HG02571 (cell line): ENCODE data around the gene KIT.

Source experiments
- ATAC-seq: cut with Tn5 transposase; IDR thresholded peaks from one replicate; pipeline ENCODE4 v1.9.1; 2021; ENCODE audit warnings: mild to moderate bottlenecking, moderate library complexity; ENCODE audit not compliant: unreplicated experiment

KIT gene

DNA sequence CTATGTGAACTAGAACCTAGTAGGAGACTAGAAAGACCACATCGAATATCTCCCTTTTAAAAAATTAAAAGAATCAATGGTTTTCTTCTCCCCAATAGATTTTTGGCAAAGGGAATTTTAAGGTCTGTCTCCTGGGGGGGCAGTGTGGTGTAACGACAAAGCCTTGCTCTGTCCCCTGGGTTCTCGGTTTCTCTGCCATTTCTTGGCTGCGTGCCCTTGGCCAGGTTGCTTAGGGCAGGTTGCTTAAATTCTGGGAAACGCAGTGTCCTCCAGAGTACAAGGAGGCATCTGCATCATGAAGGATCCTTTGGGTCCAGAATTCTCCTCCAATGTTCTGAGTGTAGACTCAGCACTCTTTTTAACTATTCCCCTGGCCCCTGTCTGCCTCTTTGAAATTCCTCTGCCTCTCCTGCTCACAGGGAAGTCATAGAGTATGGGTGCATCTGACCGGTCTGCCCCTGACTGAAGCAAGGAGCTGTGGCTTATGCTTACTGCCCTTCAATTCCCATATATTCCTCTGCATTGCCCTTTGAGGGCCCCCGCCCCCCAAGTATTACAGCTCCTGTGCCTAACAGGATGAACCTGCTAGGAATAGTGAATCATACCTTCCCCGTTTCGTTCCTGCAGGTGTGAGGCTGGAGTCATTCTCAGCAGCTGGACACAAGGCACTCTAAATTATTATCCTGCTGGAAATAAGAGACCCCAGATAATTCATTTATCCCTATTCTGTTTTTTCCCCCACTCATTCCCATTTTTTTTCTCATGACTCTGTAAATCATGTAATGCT lies 2.2 kb downstream of the KIT start:
- ATAC-seq, result no peak

DNA sequence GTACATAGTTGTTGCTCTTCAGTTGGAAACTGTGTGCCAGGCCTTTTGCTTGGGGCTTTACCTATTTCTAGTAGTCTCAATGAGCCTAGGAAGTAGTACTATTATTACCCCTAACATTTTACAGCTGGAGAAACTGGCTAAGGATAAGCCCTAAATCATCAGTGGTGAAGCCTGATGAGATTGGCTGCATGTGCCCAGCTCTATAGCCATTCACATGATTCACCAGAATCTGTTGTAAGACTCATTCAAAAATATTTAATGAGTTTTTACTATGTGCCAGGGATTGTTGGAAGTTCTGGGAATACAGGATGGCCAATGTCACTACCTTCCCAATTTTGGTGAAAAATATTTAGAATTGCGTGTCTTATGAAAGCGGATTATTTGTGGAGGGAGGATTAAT lies 2.8 kb downstream of the KIT start:
- ATAC-seq, result no peak

DNA sequence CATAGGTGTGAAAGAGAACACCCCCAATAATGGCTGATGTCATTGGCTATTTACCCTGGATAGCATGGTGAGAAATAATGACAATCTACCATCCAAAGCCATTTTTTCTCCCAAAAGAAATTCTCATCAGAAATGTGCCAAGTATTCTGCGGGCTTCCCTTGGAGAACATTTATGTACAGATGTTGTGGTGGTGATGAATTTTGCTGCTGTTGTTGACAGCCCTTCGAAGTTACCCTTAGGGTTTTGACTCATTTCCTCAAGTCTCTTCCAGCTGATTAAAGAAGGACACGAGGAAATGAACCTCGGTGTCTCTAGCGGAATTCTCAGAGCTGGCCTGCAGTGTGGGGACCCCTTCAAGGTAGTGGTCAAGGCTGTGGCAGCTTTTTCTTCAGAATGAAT lies 3.4 kb downstream of the KIT start:
- ATAC-seq, result no peak

DNA sequence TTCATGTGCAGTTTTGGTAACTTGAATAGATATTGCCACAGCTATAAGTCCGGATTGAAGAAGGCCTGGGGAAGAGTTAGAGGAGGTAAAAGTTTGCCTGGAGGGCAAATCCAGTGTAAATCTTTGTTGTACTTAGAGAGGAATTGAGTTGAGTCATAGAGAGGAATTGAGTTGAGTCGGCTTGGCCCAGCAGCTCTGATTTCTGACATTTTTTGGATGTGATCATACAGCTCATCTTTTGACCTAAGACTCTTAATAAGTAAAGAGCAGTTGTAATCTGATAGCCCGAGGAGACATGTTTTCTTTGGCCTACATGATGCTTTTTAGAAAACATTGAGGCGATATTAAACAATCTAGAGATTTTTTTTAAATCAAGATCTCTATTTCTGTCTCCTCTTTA lies 3.9 kb downstream of the KIT start:
- no peak for ATAC-seq

DNA sequence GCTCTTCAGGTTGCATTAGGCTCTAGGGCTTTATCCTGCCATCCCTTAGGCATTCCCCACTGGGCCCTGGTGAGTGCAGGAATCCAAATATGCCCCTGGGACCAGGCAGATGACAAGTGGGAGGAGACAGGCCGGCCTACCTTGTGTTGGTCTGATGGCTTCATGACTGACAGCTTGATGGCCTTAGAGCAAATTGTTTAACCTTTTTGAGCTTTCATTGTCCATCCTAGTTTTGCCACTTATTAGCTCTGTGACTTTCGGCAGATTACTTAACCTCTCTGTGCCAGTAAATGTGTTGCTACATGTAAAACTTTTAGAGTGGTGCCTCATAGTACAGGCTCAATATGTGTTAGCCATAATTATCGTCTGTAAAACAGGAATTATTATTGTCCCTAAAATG lies 4.4 kb downstream of the KIT start:
- ATAC-seq, result no peak

DNA sequence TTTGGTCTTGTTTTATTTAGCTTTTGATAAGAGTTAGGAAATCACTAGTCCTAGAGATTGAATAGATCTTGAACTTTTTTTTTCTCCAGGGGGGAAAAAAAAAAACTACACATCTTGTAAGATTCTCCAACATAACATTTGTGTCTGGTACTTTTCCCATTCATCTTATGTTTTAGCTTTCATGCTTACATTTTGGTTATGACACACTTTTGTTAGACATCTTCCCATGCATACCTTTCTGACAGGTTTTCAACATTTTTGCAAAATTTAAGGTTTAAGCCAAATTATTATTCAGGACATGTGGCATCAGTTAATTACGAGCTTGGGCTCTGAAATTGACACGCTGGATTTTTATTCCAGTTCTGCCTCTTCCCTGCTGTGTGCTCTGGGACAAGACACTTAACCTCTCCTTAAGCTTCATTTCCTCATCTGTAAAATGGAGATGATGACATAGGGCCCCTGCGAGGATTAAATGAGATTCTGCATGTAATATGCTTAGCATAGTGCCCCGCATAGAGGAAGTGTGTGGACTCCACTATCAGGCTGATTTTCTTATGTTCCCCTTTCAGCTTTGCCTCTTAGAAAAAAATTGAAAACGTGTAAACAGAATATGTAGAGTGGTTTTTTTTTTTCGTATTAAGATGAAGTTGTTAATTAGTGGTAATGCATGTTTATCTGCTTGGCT lies 5.3 kb downstream of the KIT start:
- no peak for ATAC-seq

DNA sequence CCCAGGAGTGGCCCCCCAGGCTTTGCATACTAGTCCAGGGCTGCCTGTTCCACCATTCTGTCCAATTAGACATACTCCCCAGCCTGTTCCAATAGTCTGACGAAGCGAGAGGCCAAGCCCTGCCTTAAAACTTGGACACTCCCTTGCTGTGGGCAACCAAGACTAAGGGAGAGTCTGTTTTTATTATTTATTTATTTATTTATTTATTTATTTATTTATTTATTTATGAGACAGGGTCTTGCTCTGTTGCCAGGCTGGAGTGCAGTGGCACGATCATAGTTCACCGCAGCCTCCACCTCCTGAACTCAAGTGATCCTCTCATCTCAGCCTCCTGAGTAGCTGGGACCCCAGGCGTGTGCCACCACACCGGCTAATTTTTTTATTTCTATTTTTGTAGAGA lies 6.6 kb downstream of the KIT start:
- no peak for ATAC-seq

DNA sequence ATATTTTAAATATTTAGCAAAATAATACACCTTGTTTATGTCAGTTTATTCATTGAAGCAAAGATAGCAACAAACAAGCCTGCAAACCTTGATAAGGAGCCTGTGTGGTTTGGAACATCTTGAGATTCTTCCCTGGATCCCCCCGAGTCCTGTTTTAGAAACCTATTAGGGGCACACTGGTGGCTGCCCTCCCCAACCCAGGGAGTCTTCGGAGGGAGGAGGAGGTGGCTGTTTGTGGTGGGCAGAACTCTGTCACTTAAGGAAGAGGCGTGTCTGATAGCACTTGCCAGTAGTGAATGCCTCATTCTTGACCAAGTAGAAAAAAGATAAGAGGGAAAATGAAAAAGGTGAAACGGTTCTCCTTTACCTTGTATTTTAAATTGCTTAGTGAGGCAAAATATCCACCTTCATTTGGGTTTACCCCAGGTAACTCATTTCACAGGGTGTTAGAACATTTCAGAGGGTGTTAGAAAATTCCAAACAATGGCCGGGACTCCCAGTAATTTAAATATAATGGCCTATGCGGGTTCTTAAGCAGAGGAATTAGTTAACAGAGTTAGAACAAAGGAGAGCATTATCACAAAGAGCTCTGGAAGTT lies 10.4 kb downstream of the KIT start:
- ATAC-seq, result no peak

DNA sequence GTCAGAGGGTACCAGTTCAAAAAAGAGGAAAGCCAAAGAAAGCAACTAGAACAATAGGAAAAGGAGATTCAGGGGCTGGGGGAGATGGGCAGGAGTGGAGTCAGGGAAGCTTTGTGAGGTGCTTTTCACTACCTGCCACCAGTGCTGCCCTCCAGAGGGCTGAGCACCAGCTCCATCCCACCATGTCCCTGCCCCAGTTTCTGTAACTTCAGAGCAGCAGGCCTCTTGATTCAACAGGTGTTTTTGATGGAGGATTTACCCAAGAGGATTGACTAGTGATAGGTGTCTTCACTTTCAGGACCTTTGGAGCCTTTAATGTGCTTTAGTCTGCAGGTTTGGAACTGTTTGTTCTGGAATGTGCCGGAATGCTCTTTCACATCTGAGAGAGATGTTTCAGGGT lies 12.1 kb downstream of the KIT start:
- no peak for ATAC-seq

DNA sequence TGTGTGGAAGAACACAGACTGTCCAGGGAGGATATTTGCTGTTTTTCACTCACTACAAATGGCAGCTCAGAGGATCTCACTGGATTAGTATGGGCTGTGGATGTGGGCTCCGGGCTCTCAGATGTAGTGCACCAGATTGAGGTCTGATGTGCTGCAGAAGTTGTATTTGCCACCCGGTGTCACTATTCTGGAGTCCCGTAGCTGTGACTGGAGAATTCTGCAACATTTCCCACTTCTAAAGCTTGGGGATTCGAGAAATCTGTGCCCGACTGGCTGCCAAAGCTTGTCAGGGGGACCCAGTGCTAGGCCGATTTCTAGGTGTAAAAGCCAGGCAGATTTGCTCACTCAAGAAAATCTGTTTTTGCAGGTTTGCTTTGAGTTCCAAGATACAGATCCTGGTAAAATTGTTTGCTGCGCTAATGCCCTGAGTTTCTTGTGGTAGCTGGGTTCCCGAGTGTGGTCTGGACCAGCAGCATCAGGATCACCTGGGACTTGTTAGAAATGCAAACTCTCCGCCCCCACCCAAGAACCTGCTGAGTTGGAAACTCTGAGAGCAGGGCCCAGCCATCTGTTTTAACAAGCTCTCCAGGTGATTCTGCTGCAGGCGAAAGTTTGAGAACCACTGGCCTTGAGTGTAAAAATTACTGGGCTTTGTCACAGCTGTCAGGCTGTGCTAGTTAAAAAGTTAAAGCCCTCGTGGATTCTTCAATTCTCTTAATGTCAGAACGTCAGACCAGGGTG lies 18.1 kb downstream of the KIT start:
- ATAC-seq, result no peak

DNA sequence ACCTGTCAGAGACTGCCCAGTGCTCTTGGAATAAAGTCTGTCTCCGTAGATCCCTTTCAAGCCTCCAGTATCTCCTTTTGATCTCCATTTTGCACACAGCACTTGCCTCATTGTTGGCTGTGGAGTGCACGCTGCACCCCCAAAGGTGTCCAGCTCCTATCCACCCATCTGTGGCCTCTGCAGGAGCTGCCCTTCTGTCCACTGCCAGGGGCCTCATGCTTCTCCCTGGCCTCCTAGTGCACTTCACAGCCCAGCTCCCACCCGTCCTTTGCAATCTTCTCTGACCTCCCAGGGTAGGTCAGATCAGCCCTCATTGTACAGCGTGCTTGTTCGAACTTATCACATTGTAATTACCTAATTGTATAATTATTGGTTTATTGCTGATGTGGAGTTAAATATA lies 18.9 kb downstream of the KIT start:
- ATAC-seq, result no peak

DNA sequence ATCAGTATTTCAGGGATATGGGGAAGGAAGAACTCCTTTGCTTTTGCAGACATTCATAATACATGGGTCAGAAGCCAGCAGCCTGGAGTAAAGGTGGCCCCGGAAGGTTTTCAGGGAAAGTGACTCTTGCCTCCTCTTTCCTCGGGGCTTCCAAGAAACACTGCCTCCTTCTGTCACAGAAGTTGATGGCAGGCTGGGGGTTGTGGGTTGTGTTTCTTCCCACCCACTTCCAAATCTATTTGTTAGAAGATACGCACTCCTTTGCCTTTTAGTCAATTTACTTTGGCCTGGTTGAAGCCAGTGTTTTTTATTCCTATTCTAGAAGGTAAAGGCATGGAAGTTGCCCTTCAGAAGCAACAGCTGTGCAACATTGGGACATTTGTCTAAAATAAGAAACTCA lies 19.7 kb downstream of the KIT start:
- no peak for ATAC-seq

DNA sequence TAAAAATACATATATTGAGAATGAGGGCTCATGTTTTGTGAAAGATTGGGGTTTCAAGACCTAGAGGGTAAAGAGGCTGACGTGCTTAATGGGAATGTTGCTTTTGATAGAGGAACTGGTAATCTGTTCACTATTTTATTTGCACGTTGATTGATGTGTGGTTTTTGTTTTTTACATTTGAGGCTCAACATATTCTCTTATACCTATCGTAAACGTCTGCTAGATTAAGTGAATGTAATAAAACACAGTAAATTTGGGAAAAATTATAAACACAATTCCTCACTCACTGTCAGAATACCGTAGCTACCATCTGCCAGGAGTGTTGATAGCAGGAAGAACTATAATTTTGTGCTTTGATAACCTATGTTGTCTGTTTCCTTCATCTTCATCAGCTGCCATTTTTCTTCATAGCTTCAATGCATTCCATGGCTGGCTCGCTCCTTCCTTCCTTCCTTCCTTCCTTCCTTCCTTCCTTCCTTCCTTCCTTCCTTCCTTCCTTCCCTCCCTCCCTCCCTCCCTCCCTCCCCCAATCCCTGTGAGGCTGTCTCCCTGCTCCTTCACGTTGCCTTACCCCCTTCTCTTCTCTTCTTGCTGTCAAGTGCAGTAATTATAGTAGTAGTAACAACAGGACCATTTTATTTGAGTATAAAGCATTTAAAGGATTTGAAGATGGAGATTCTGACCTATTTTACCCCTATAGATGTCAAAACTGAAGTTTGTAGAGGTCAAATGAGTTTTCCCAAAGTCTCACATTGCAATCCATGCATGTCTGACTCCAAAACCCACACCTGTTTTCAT lies 20.3 kb downstream of the KIT start:
- no peak for ATAC-seq

DNA sequence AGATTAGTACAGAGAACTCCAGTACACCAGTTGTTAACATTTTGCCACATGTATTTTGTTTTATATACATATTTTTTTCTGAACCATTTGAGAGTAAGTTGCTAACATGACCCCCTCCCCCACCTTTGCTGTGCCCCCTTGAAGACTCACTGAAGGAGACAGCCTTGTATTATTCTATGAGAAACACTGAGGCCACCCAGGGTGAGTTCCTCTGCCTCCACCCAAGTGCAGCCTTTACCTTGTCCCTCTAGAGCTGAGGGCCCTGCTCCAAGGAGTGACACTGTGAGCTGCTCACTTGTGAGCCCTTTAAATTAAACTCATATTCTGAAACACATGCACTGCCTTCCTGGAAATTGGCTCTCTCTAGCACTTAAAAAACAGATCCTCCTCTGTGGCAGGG lies 21.1 kb downstream of the KIT start:
- no peak for ATAC-seq

DNA sequence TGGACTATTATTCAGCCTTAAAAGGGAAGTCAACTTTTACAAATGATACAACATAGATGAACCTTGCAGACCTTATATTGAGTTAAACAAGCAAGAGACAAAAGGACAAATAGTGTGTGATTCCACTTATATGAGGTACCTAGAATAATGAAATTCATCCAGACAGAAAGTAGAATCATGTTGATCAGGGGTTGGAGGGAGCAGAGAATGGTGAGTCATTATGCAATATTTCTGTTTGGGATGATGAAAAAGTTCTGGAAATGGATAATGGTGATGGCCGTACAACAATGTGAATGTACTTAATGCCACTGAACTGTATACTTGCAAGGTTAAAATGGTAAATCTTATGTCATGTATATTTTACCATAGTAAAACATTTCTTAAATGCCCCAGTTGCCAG lies 22.1 kb downstream of the KIT start:
- no peak for ATAC-seq

DNA sequence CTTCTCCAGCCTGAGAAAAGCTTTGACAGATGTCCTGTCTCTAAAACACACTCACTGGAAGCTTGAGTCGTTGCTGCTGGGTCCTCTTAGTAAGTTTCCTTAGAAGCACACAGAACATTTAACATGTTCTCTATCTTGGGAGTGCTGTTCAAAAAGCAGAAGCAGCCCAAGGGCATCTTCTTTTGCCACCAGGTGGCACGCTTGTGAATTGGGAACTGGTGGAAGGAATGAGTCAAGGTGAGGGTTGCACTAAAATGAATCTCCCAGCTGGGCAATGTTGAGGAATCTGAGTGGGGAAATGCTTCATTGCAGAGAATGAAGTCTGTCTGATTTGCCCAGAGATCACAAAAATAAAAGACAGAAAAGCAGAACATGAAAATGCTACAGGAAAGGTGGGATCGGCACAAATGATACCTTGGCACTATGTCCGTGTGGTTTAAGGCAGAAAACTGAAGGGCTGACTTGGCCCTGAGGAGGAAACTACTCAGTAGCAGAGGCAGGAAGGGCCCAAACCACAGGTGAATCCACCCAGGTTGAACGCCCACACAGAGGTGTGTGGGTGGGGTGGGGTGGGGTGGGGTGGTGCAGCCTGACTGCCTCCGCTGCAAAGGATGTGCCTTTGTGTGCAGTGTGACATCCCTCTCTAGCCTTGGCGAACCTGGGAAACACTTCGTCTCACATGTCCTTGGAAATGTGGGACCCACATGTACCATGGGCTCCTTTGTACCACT lies 26.0 kb downstream of the KIT start:
- no peak for ATAC-seq

DNA sequence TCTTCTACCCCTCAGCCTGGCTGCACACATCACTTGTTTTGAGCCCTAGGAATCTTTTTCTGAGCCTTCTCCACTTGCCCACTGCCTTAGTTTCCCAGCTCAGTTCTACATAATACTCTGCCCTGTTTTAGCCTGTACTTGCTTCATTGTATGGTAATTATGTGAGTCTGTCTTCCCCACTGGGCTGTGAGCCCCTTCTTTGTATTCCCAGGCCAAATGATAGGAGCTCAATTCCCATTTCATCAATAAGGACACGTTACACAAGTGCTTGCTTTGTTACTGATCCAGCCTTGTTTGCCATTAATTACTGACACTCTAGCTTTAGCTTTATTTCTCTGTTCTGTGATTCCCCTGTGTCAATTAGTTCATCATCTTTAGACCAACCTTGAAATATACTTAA lies 28.1 kb downstream of the KIT start:
- no peak for ATAC-seq

DNA sequence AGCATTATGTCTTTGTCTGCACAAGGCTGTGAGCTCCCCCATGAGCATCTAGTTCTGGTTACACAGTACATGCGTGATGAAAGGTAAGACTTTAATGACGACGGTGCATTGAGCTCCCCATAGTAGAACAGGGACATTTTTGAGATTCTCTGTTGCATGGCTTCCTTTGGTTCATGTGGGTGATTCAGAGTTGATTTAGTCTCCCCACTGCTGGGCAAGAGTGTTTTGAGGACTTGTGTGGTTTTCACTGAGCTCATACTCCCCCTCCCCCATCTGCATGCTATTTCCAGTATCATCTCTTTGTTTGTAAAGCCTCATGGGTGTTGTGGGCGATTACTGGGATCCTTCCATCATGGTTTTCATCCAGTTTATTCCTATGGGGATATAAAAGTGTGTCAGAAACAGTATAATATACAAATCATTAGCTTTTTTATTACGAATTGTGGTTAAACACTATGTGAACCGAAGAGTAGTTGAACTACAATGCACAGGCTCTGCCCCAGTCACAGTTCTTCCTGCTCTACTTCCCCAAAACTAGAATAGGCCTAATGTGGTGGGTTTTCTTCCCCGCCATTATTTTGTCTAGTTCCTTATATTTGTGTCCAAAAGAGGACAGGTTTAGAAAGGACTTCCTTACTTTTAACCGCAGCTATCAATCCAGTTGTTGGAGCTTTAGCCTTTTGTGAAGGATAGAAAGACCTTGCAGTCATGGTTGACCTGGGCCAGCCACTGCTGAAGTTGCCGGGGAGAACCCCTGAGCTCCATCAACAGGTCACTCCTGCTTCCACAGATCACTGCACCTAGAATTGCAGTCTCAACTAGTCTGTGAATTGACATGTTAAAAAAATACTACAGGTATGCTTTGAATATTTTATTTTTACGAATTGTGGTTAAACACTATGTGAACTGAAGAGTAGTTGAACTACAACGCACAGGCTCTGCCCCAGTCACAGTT lies 30.4 kb downstream of the KIT start:
- ATAC-seq, result no peak

DNA sequence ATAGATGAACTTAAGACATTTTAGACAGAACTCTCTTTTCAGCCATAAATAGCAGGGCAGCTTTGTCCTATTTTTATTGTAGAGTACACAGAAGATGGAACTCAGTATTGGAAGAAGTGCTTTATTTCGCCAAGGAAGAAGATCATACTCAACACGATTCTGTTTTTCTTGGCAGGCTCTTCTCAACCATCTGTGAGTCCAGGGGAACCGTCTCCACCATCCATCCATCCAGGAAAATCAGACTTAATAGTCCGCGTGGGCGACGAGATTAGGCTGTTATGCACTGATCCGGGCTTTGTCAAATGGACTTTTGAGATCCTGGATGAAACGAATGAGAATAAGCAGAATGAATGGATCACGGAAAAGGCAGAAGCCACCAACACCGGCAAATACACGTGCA lies 37.6 kb downstream of the KIT start:
- ATAC-seq, result no peak
